Measurements from ENCODE around the gene CAPN5. TPM values are rescaled to one million over a fixed set of nuclear protein-coding genes. Genes with fewer than 3 reads are reported as not detected.

Gene CAPN5
- total RNA-seq, 1 experiment from 2014 or later, result 17.3 TPM

DNA sequence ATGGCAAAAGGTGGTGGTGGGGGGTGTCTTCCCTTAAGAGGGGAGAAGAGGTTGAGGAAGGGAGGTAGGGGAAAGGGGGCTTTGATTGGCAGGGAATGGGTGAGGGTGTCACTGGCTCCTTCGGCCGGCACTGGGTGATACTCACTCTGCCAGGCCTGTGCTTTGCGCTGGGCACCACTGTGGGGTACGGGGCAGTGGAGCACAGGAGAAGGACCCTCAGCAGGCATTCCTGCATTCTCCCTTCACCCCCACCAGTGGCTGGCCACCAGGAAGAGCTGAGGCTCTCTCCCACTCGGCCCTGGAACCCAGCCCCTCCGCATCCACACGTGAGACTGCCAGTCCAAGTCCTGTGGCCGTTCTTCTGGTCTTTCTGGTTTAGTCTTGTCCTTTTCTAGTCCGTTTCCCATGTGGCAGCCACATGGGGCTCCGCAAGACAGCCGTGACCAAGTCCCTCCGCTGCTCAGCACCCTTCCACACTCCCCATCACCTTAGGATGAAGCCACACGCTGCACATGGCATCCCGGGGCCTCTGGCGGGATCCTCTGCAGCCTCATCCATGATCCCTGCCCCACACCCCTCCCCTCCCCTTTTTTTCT, 8.0 kb downstream of the CAPN5 start:
- intact Hi-C loops (cut with micrococcal nuclease; ENCODE audit: unreplicated experiment), result no loop called here
- Histone ChIP-seq H3K9me3 (ENCODE audit: control insufficient read depth, insufficient read depth, low read depth, low read length) (no peaks in the 10 kb centered on the region), H3K27me3 (ENCODE audit: control insufficient read depth, insufficient read depth, low read length) (no peaks in the 10 kb centered on the region), H3K4me3 (ENCODE audit: low read depth in 2 of 2, low read length in 2 of 2) (no peak overlapping the region), H3K4me1 (ENCODE audit: control insufficient read depth, insufficient read depth, low read length) (peaks cover 9% of the 10 kb centered on the region), H3K27ac (ENCODE audit: low read length) (no peak overlapping the region), H3K36me3 (ENCODE audit: control insufficient read depth, insufficient read depth, low read length) (no peaks in the 10 kb centered on the region)
- ATAC-seq (no peak), DNase-seq (ENCODE audit: low read depth, low spot score) (no peak)
- in situ Hi-C loops (cut with HindIII; ENCODE audit: low pct_unique_long_range_greater_than_20kb, low sequenced_read_pairs), result no loop called here
- ChIA-PET CTCF (no interaction called here), POLR2A (no interaction called here)
- BruUV-seq (replicated peaks), result no TSS peak
- TF ChIP-seq SIN3A (IDR thresholded peaks at IDR 0.05; ENCODE audit: borderline replicate concordance, insufficient read depth, low read depth, low read length) (no peak), POLR2AphosphoS5 (IDR thresholded peaks at IDR 0.05; ENCODE audit: low read depth, low read length) (no peak), TCF7L2 (IDR thresholded peaks at IDR 0.05; ENCODE audit: low read depth, low read length) (no peak)
- TF ChIP-seq, protein P1, sequence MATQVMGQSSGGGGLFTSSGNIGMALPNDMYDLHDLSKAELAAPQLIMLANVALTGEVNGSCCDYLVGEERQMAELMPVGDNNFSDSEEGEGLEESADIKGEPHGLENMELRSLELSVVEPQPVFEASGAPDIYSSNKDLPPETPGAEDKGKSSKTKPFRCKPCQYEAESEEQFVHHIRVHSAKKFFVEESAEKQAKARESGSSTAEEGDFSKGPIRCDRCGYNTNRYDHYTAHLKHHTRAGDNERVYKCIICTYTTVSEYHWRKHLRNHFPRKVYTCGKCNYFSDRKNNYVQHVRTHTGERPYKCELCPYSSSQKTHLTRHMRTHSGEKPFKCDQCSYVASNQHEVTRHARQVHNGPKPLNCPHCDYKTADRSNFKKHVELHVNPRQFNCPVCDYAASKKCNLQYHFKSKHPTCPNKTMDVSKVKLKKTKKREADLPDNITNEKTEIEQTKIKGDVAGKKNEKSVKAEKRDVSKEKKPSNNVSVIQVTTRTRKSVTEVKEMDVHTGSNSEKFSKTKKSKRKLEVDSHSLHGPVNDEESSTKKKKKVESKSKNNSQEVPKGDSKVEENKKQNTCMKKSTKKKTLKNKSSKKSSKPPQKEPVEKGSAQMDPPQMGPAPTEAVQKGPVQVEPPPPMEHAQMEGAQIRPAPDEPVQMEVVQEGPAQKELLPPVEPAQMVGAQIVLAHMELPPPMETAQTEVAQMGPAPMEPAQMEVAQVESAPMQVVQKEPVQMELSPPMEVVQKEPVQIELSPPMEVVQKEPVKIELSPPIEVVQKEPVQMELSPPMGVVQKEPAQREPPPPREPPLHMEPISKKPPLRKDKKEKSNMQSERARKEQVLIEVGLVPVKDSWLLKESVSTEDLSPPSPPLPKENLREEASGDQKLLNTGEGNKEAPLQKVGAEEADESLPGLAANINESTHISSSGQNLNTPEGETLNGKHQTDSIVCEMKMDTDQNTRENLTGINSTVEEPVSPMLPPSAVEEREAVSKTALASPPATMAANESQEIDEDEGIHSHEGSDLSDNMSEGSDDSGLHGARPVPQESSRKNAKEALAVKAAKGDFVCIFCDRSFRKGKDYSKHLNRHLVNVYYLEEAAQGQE (IDR thresholded peaks at IDR 0.05; ENCODE audit: insufficient read depth in 1 of 2, low read depth in 2 of 2, low read length in 1 of 2), result no peak
- TF ChIP-seq, protein P2, sequence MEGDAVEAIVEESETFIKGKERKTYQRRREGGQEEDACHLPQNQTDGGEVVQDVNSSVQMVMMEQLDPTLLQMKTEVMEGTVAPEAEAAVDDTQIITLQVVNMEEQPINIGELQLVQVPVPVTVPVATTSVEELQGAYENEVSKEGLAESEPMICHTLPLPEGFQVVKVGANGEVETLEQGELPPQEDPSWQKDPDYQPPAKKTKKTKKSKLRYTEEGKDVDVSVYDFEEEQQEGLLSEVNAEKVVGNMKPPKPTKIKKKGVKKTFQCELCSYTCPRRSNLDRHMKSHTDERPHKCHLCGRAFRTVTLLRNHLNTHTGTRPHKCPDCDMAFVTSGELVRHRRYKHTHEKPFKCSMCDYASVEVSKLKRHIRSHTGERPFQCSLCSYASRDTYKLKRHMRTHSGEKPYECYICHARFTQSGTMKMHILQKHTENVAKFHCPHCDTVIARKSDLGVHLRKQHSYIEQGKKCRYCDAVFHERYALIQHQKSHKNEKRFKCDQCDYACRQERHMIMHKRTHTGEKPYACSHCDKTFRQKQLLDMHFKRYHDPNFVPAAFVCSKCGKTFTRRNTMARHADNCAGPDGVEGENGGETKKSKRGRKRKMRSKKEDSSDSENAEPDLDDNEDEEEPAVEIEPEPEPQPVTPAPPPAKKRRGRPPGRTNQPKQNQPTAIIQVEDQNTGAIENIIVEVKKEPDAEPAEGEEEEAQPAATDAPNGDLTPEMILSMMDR (IDR thresholded peaks at IDR 0.05), result no peak

DNA sequence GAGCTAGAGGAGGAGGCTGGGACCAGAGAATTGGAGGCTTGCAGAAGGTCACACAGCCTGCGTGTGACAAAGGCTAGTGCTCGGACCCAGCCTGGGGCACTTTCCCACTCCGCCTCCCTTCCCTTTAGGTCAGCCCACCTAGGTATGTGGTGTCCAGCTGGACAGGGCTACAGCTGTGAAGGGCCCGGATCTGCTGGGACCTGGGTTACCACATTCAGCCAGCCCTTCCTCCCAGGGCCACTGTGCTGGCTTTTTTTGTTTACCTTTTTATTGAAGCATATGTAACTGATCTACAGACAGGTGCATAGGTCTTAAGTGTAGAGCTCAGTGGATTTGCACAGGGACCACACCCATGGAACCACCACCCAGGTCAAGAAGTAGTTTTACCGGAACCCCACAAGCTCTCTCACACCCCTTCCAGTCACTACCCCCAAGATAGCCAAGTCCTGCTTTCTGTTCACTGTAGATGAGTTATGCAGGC, 8.7 kb downstream of the CAPN5 start:
- H3K9me3 ChIP-seq (ENCODE audit: control insufficient read depth, insufficient read depth, low read depth, low read length), result no peaks in the 10 kb centered on the region
- DNase-seq (ENCODE audit: low read depth, low spot score) (no peak), ATAC-seq (no peak)
- H3K36me3 ChIP-seq (ENCODE audit: control insufficient read depth, insufficient read depth, low read length), result no peaks in the 10 kb centered on the region
- no TSS peak for BruUV-seq (replicated peaks)
- no peaks in the 10 kb centered on the region for H3K27me3 ChIP-seq (ENCODE audit: control insufficient read depth, insufficient read depth, low read length)
- in situ Hi-C loops (cut with HindIII; ENCODE audit: low pct_unique_long_range_greater_than_20kb, low sequenced_read_pairs) (no loop called here), intact Hi-C loops (cut with micrococcal nuclease; ENCODE audit: unreplicated experiment) (no loop called here)
- no peak overlapping the region for H3K27ac ChIP-seq (ENCODE audit: low read length)
- POLR2A ChIA-PET, result no interaction called here
- no peak overlapping the region for H3K4me3 ChIP-seq (ENCODE audit: low read depth in 2 of 2, low read length in 2 of 2)
- CTCF ChIA-PET, result interaction anchor here (0.9 kb wide), 1 partner anchor 16 kb away, joined by 6 read pairs; no protein-coding TSS in a partner anchor
- peaks cover 9% of the 10 kb centered on the region for H3K4me1 ChIP-seq (ENCODE audit: control insufficient read depth, insufficient read depth, low read length)
- TF ChIP-seq, protein P1 (IDR thresholded peaks at IDR 0.05; ENCODE audit: insufficient read depth in 1 of 2, low read depth in 2 of 2, low read length in 1 of 2), result no peak
- TF ChIP-seq POLR2AphosphoS5 (IDR thresholded peaks at IDR 0.05; ENCODE audit: low read depth, low read length), result no peak
